Central memory CD8-positive, alpha-beta T cell (primary cell): ENCODE results near the gene REEP5.
"Not testable (repeated sequence)": the region's sequence is repeated elsewhere in the genome, so short reads cannot be mapped to it uniquely, and the experiment has no call there.

Source experiments
- ATAC-seq: fragments of 150-1000 bp; cut with Tn5 transposase; replicated peaks from 2 replicates; pipeline ENCODE4 v1.10.0; 2022; ENCODE audit warnings: mild to moderate bottlenecking, moderate FRiP score, moderate number of reproducible peaks; ENCODE audit not compliant: poor library complexity, severe bottlenecking; ENCODE audit errors: extremely low read depth
- DNase-seq, 2 donors: peaks; one replicate each; pipeline ENCODE4 v3.0.0; 2021; ENCODE audit warnings: low spot score in 2 of 2
- H3K27ac Mint-ChIP-seq: one replicate; pipeline ENCODE4 v1.8.0; 2022; ENCODE audit warnings: low read depth, mild to moderate bottlenecking, moderate library complexity, mixed read lengths
- H3K27me3 Mint-ChIP-seq: one replicate; pipeline ENCODE4 v1.8.0; 2022; ENCODE audit warnings: mixed read lengths
- H3K36me3 Mint-ChIP-seq: one replicate; pipeline ENCODE4 v1.8.0; 2022; ENCODE audit warnings: mild to moderate bottlenecking, moderate library complexity, mixed read lengths; ENCODE audit not compliant: insufficient read depth
- H3K4me1 Mint-ChIP-seq: one replicate; pipeline ENCODE4 v1.8.0; 2022; ENCODE audit warnings: mixed read lengths
- H3K4me3 Mint-ChIP-seq: one replicate; pipeline ENCODE4 v1.8.0; 2022; ENCODE audit warnings: mild to moderate bottlenecking, moderate library complexity, mixed read lengths
- H3K9me3 Mint-ChIP-seq: one replicate; pipeline ENCODE4 v1.8.0; 2022; ENCODE audit warnings: mixed read lengths

Gene REEP5

DNA sequence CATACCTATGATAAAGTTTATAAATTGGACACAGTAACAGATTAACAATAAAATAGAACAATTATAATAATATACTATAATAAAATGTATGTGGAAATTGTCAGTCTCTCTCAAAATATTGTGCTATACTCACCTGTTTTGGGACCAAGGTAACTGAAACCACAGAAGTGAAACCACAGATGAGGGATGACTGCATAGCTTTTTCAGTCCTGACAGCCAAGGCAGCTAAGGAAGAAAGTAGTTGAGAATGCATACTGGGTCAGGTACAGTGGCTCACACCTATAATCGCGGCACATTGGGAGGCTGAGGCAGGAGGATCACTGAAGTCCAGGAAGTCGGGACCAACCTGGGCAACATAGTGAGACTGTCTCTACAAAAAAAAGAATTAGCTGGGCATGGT, 52.1 kb downstream of the REEP5 start:
- Mint-ChIP-seq H3K27me3 (no peaks in the 10 kb centered on the region), H3K4me1 (peaks cover 10% of the 10 kb centered on the region), H3K27ac (no peak overlapping the region), H3K4me3 (no peak overlapping the region), H3K9me3 (no peaks in the 10 kb centered on the region), H3K36me3 (peaks cover 56% of the 10 kb centered on the region)
- no peak for ATAC-seq
- no peak for DNase-seq

DNA sequence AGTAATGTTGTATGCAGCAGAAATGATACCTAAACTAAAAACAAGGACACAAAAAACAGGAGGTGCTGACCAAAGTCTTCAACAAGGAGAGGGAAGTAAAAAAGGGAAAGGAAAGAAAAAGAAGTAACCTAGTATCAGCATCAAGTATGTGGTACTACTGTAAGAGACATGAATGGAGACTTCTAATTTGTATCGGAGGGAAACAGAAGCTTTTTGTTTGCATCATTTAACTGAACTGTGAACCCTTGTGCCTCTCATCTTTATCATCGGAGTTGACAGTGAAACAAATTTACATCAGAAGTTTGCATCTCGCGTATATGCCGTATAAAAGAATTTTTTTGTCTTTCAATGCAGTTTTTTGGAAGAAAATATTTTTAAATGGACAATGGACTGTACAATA, 54.6 kb downstream of the REEP5 start:
- H3K36me3 Mint-ChIP-seq, result peaks cover 56% of the 10 kb centered on the region
- H3K27ac Mint-ChIP-seq, result peak overlapping the region; percentile 1
- H3K4me3 Mint-ChIP-seq, result no peak overlapping the region

DNA sequence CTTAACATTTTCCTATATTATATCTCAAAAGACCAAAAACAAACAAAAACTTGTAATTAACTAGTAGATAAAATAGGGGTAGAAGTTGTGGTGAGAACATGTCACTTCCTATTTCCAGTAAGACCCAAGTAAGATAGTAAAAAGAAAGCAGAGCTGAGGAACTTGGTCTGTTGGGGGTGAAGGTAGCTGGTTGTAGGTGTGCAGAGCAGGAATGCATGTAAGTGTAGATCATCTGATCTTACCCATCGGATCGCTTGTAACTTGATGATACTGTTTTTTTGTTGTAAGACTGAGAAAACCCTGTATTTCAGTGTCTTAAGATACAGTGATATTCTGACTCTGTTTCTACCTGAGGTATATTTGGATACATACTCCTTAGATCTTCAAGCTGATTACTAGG, 55.3 kb downstream of the REEP5 start:
- Mint-ChIP-seq H3K27ac (peak overlapping the region; percentile 64), H3K27me3 (no peaks in the 10 kb centered on the region), H3K9me3 (no peaks in the 10 kb centered on the region), H3K36me3 (peaks cover 53% of the 10 kb centered on the region), H3K4me1 (peaks cover 16% of the 10 kb centered on the region), H3K4me3 (no peak overlapping the region)
- ATAC-seq (no peak), DNase-seq (no peak)

More for the DNA sequence above, 54.6 kb downstream of the REEP5 start:
- H3K4me1 Mint-ChIP-seq, result peaks cover 15% of the 10 kb centered on the region
- DNase-seq (no peak), ATAC-seq (no peak)
- no peaks in the 10 kb centered on the region for H3K27me3 Mint-ChIP-seq
- no peaks in the 10 kb centered on the region for H3K9me3 Mint-ChIP-seq

DNA sequence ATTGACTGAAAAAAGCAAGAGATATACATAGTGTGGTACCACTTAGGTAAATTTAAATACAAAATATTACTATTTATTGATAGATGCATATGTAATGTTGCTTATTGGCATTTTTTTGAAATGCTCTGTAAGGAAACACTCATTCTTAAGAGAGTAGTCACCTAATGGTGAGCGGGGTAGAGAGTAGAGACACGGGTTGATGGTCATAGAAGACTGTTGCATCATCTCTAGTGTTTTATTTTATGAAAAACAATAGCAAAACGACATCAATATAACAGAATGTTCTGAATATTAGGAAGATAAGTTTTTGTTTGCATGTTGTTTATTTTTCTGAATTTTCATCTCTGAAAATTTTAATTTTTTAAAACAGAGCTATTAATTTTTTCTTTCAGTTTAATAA, 56.9 kb downstream of the REEP5 start:
- Mint-ChIP-seq H3K4me1 (peaks cover 21% of the 10 kb centered on the region), H3K4me3 (no peak overlapping the region), H3K9me3 (no peaks in the 10 kb centered on the region), H3K27ac (no peak overlapping the region), H3K27me3 (no peaks in the 10 kb centered on the region), H3K36me3 (peaks cover 53% of the 10 kb centered on the region)
- no peak for DNase-seq
- ATAC-seq, result no peak

DNA sequence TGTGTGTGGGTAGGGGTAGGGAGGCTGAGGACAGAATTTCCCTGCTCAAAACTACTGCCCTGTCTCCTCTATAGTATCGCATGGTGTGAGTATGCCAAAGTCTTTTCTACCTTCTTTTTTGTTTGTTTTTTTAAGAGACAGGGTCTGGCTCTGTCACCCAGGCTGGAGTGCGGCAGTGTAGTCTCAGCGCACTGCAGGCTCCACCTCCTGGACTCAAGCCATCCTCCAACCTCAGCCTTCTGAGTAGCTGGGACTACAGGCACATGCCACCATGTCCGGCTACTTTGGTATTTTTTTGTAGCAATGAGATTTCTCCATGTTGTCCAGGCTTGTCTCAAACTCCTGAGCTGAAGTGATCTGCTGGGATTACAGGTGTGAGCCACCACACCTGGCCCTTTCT, 58.5 kb downstream of the REEP5 start:
- H3K36me3 Mint-ChIP-seq, result peaks cover 46% of the 10 kb centered on the region
- DNase-seq (no peak), ATAC-seq (no peak)
- peak overlapping the region; percentile 91 for H3K4me3 Mint-ChIP-seq
- no peaks in the 10 kb centered on the region for H3K9me3 Mint-ChIP-seq
- H3K27me3 Mint-ChIP-seq, result no peaks in the 10 kb centered on the region
- H3K4me1 Mint-ChIP-seq, result peaks cover 21% of the 10 kb centered on the region
- peak overlapping the region; percentile 73 for H3K27ac Mint-ChIP-seq

DNA sequence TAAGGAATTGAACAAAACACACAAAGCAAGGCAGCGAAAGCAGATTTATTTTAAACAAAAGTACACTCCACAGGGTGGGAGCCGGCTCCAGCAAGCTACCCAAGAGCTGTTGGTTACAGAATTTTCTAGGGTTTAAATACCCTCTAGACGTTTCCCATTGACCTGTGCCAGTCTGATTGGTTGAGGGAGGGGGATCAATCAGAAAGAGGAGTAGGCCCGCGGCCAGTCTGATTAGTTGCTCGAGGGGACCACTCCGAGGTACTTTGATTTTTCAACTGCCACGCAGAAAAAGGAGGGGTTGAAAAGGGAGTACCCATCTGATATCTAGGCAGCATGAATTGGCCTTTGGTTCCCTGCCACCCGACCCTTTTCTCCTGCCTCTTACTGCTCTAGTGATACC, 59.9 kb downstream of the REEP5 start:
- peaks cover 21% of the 10 kb centered on the region for H3K4me1 Mint-ChIP-seq
- H3K4me3 Mint-ChIP-seq, result peak overlapping the region; percentile 91
- ATAC-seq (no peak), DNase-seq (no peak)
- peak overlapping the region; percentile 94 for H3K27ac Mint-ChIP-seq
- H3K9me3 Mint-ChIP-seq, result no peaks in the 10 kb centered on the region
- H3K27me3 Mint-ChIP-seq, result peaks cover 12% of the 10 kb centered on the region
- peaks cover 35% of the 10 kb centered on the region for H3K36me3 Mint-ChIP-seq

DNA sequence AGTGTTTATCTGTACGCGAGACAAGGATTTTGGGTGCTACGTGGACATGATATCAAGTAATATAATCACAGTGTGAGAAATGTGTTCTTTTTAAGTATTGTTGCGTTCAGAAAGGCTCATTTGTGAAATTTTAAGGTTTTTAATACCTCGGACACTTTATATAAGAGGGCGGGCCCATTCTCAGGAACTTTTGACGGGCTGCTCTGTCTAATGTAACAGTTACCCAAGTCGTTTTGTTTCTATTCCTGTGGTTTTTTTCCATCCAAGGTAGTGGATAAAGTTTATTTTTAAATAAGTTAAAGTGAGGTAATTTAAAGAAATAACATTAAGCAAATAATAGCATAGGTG, 60.4 kb downstream of the REEP5 start:
- Mint-ChIP-seq H3K27me3 (peaks cover 14% of the 10 kb centered on the region), H3K4me3 (peak overlapping the region; percentile 91), H3K4me1 (peaks cover 21% of the 10 kb centered on the region), H3K36me3 (peaks cover 30% of the 10 kb centered on the region), H3K27ac (peak overlapping the region; percentile 94), H3K9me3 (no peaks in the 10 kb centered on the region)
- no peak for DNase-seq
- no peak for ATAC-seq

DNA sequence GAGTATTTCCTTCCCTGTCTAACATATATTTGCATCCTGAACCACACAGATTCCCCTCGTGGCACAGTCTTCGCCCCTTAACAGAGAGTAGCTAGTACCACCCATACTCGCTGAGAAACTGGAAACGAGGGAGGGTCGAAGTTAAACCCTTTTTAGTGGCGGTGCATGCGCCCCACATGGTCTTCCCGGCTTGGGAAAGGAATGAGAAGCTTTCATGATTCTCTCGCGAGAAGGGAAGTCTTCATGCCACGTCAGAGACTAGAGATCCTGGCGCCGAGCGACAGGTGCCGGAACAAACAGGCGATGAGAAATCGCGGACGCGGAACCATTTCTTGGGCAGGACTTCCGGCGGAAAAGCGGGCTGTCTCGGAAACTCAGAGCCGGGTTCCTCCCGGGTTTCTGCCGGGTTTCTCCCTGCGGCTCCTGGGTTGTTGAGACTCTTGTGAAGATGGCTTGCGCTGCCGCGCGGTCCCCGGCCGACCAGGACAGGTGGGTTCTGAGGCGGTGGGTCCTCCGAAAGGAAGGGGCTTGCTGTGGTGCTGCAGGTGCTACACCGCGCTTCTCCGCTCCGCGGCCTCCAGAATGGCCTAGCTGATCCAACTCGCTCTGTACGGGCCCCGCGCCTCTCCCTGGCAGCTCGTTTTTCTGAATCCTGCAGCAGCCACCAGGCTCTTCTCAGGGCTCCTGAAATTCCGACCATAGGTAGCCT, 60.9 kb downstream of the REEP5 start, which contains the start of gene SRP19:
SRP19 (plus strand) TSS at position 359 of the 709 bp plus-strand sequence; CDS start at position 449, 90 bp downstream.
- Mint-ChIP-seq H3K27me3 (peaks cover 19% of the 10 kb centered on the region), H3K9me3 (no peaks in the 10 kb centered on the region), H3K4me1 (peaks cover 21% of the 10 kb centered on the region), H3K36me3 (peaks cover 25% of the 10 kb centered on the region), H3K4me3 (peak within 1 kb of the TSS; percentile 91), H3K27ac (peak within 1 kb of the TSS; percentile 94)
- ATAC-seq, result peak; percentile 95
- peak; percentile 85 for DNase-seq

DNA sequence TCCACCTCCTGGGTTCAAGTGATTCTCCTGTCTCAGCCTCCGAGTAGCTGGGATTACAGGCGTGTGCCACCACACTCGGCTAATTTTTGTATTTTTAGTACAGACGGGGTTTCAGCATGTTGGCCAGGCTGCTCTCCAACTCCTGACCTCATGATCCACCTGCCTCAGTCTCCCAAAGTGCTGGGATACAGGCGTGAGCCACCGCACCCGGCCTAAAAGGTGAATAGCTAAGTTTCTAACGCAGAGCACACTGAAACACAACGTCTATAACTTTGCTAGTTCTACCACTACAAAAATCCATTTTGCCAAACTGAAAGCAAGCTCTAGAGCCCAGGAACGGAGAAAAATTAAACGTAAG, 61.5 kb downstream of the REEP5 start:
- DNase-seq, H3K9me3 Mint-ChIP-seq, ATAC-seq: not testable (repeated sequence)
- Mint-ChIP-seq H3K4me1 (peaks cover 21% of the 10 kb centered on the region), H3K27me3 (peaks cover 24% of the 10 kb centered on the region), H3K36me3 (peaks cover 19% of the 10 kb centered on the region), H3K4me3 (peak overlapping the region; percentile 91), H3K27ac (peak overlapping the region; percentile 94)

DNA sequence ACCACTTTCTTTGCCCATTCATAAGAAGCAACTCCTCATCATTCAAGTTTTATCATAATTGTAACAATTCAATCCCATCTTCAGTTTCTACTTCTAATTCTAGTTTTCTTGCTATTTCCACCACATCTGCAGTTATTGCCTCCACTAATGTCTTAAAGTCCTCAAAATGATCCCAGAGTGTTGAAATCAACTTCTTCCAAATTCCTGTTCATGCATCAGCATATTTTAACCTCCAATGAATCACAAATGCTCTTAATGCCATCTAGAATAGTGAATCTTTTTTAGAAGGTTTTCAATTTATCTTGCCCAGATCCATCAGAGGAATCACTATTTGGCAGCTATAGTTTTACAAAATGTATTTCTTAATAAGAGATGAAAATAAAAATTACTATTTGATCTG, 64.2 kb downstream of the REEP5 start:
- peaks cover 47% of the 10 kb centered on the region for H3K27me3 Mint-ChIP-seq
- H3K27ac Mint-ChIP-seq, result no peak overlapping the region
- H3K4me3 Mint-ChIP-seq, result no peak overlapping the region

DNA sequence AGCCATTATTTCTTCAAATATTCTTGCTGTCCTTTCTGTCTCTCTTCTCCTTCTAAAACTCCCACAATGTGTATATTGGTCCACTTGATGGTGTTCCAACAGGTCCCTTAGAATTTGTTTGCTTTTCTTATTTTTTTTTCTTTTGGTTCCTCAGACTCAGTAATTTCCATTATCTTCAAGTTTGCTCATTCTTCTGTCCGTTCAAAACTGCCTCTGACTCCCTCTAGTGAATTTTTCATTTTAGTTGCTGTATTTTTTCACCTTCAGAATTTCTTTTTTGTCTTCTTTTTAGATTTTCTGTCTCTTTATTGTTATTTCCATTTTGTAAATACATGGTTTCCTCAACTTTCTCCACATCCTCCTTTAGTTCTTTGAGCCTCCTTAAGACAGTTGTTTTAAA, 67.4 kb downstream of the REEP5 start:
- Mint-ChIP-seq H3K4me3 (no peak overlapping the region), H3K9me3 (peaks cover 6% of the 10 kb centered on the region), H3K4me1 (no peaks in the 10 kb centered on the region), H3K27me3 (peaks cover 47% of the 10 kb centered on the region), H3K36me3 (no peaks in the 10 kb centered on the region), H3K27ac (no peak overlapping the region)
- ATAC-seq, result no peak
- no peak for DNase-seq

More for the DNA sequence above, 64.2 kb downstream of the REEP5 start:
- peaks cover 12% of the 10 kb centered on the region for H3K4me1 Mint-ChIP-seq
- peaks cover 6% of the 10 kb centered on the region for H3K9me3 Mint-ChIP-seq
- peaks cover 8% of the 10 kb centered on the region for H3K36me3 Mint-ChIP-seq
- ATAC-seq (no peak), DNase-seq (no peak)

DNA sequence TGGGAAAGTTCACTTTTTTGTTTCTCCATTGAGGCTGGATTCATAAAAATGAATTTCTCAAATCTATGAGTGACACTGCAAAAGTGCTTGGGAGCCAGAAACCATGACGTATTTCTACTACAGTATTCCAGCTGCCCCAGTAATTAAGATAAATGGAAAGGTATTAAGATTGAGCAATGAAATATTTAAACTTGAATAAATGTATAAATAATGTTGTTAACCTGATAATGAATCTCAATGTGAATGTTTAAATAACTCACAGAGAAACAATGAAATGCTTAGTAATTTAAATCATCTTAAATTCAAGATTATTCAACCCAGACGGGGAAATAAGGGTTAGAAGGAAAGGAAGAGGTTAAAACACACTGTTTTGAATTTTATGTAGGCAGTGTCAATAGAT, 72.1 kb downstream of the REEP5 start:
- peaks cover 7% of the 10 kb centered on the region for H3K4me1 Mint-ChIP-seq

DNA sequence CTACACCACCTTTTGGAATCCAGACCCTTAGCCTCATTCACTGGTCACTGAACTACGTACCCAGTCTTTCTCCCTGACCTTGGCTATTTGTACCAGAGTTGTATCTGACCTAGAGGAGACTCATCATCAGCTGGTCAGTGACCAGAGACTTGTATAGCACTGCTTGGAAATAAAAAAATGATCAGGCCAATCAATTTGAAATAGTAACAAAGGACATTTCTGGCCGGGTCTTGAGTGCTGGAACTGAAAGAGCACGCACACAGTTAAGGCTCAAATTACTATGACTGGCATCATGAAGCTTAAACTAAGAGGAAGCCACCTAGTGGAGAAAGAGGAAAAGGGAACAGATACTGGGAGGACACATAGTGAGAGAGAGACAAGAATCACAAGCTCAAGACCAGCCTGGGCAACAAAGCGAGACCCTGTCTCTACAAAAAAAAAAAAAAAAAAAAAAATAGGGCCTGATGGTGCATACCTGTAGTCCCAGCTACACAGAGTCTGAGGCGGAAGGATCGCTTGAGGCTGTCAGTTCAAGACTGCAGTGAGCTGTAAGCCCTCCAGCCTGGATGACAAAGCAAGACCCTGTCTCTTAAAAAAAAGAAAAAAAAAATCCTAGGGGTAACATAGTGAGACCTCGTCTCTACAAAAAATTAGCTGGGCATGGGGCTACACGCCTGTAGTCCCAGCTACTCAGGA, 73.8 kb downstream of the REEP5 start:
- Mint-ChIP-seq H3K4me3 (no peak overlapping the region), H3K27me3 (no peaks in the 10 kb centered on the region), H3K36me3 (peaks cover 2% of the 10 kb centered on the region), H3K27ac (no peak overlapping the region), H3K4me1 (peaks cover 7% of the 10 kb centered on the region), H3K9me3 (no peaks in the 10 kb centered on the region)
- DNase-seq, result no peak
- ATAC-seq, result peak; percentile 90

More for the DNA sequence above, 72.1 kb downstream of the REEP5 start:
- Mint-ChIP-seq H3K36me3 (no peaks in the 10 kb centered on the region), H3K27me3 (peaks cover 16% of the 10 kb centered on the region), H3K9me3 (peaks cover 4% of the 10 kb centered on the region), H3K4me3 (no peak overlapping the region), H3K27ac (no peak overlapping the region)
- DNase-seq, result no peak
- ATAC-seq, result no peak
